CD4-positive, alpha-beta T cell treated with Interleukin-1 beta for 1 hour (primary cell): ENCODE measurements around the gene MYO1E.
"Not testable (repeated sequence)": the region's sequence is repeated elsewhere in the genome, so short reads cannot be mapped to it uniquely, and the experiment has no call there.

Source experiments
- DNase-seq, 2 donors: peaks; one replicate each; pipeline ENCODE4 v3.0.0-alpha.2; 2020 to 2022

The MYO1E gene

DNA sequence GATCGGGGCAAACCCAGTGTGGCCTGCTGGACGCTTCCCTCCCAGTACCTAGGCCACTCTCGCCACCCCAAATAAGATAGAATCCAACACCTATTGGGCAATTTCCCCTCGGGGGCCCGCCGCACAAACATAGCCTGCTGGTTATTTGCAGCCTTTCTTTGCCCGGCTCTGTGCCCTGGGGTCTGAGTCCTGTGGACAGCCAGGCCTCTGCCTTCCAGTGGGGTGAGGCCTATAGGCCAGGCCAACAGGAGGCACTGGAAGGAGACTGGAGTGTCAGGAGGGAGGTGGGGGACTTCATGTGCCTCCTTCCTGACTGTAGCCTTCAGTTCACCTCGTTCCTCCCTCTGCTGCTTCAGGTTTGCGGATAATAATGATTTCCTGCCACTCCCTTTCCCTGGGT, 213.5 kb downstream of the MYO1E start:
- no peak for DNase-seq

DNA sequence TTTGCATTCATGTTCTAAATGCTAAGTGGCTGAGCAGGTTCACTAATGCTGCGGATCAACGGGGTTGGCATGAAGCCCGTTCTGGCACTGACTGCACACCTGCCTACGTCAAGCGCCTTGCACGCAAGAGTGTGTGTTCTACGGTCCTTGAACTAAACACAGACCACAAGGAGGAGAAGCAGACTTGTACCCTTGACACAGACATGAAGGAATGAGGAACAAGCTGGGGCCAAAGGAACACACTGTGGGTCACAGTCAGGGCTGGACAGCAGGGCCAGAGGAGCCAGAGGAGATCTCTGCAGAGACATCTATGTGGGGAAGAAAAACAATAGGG, 214.0 kb downstream of the MYO1E start:
- no peak for DNase-seq

DNA sequence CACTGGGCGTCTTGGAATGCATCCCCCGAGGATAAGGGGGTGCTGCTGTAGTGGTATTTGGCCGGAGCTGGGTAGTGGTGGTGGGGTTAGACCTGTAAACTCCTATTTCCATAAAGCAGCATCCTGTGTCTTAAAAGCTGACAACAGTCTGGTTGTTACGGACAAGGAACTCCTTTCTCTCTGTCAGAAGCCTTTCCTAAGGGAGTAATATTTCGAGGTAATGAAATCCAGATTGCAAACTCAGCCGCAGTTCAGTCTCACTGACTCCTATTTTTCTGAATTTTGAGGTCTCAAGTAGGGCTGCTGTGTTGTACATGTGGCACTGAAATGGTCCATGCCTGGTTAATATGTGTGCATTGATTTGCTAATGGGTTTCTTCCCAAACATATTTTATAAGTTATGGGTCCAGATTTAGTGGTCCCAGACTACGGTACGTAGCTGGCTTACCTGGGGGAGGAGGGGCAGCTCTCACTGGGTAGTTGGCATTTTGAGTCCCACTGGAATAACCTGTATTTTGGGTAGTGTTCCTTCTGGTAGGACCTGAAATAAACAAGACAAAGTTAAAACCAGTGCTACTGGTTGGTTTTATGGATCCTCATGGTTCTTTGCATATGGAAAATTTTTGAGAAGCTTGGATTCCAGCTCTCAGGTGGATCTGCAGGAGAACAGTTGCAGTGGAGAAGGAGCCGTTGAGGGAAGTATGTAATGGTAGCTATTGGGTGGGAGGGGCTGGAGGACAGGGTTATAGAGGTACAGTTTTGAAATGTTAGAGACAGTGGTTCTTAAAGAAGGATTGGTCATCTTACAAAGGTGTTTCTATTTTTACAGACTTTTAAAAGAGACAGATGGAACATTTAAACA, 214.6 kb downstream of the MYO1E start:
- DNase-seq, result no peak

DNA sequence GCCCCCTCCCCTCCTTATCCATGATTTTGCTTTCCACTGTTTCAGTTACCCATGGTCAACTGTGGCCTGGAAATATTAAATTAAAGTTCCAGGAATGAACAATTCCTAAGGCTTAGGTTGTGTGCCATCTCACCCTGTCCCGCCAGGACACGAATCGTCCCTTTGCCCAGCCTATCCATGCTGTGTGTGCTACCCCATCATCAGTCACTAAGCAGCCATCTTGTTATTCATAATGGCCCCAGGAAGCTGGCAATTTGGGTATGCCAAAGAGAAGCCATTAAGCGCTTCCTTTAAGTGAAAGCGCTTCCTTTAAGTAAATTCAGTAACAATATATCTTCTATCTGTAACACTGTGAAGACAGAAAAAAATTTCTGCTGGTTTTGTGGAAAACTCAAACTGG, 215.3 kb downstream of the MYO1E start:
- DNase-seq, result no peak

DNA sequence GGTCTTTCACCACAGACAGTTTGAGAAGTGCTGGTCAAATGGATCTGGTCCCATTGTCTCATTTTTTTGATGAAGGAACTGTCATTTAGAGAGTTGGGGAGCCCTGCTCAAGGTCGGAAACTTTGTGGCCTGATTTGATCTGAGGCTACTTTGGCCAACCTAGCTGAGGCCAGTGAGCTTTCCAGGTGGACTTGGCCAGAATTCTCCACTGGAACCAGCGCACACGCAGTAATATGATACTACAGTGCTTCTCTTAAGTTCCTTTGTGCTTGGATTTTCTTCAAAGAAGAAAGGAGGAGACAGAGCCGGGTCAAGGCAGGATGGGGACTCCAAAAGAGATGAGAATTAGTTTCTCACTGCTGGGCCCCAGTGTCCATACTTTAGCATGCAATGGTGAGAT, 217.2 kb downstream of the MYO1E start:
- DNase-seq, result no peak

DNA sequence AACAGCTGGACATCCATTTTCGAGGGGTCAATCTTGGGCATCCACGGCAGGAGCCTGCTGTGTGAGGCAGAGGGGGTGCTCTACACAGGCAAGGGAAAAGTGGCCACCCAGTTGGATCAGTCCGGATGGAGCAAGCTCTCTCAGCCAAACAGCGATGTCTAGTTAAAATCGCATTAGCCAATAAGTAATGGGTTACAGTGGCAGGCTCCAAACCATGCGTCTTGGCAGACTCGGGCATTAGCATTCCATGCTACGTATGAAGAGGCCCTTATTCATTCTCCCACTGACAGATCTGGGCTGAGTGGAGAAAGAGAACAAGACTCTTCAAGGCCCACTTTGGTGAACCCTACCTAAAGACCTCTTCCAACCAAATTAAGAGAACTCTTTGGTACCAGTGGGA, 218.4 kb downstream of the MYO1E start:
- DNase-seq, result no peak

DNA sequence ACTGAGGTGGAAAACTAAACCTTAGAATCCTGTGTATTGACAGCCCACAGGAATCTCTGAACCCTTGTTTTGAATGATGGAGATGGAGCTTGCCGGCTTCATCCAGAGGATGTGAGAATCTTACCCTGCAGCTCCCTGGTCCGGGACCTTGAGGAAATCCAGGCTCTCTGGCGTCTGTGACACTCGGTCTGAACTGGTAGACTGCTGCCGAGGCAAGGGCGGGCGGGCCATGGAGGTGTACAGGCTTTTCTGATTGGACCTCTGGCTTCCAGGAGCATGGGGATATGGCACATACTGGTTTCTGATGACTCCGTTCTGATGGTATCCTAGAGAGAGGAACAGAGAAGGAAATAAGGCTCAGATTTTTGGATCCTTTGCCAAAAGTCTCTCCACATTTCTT, 219.2 kb downstream of the MYO1E start:
- no peak for DNase-seq

DNA sequence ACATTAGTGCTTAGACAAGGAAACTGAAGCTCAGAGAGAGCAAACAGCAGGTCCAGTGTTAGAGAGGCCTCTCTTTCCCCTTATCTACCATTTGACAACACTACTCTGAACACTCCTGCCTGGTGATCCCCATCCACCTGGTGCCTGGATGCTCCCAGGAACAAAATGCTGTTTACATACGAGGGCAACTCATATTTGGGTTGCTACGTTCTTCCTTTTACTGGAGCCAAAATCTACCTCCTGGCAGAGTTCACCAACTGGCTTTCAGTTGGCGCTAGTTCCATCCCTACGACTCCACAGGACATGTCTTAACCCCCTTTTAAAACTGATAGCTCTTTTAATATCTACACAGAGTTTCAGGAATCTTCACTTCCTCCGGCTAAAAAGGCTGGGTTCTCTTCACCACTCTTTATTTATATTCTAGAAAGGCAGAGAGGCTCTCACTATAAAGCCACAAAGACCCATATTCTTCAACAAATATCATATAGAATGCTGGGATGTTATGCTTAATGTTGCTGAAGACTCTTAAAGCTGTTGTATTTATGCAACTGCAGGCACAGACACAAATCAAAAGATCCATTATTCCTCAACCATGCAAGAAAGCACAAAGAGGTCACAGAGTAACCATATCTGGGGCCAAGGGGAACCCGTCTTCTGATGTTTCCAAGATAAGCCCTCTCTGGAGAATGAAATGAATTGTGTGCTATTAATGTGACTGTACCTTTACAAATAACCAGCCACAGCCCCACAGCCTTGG, 219.8 kb downstream of the MYO1E start:
- DNase-seq, result no peak

DNA sequence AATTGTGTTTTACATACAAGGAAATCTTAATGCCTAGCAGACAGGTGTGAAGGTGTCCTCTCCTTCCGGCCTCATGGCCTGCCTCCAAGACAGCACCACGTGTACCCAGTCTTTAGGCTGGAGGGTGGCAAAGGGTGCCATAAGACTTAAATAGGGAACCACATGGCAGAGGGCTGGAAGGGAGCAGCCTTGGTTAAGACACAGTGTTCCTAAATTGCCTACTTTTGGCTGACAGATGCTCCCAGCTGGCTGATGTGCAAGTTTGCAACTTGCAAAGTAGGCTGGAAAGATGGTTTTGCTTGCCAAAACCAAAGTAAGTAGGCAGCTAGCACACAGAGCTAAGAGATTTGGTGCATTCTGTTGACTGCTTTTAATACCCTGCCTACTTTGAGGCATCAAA, 222.5 kb downstream of the MYO1E start:
- no peak for DNase-seq

DNA sequence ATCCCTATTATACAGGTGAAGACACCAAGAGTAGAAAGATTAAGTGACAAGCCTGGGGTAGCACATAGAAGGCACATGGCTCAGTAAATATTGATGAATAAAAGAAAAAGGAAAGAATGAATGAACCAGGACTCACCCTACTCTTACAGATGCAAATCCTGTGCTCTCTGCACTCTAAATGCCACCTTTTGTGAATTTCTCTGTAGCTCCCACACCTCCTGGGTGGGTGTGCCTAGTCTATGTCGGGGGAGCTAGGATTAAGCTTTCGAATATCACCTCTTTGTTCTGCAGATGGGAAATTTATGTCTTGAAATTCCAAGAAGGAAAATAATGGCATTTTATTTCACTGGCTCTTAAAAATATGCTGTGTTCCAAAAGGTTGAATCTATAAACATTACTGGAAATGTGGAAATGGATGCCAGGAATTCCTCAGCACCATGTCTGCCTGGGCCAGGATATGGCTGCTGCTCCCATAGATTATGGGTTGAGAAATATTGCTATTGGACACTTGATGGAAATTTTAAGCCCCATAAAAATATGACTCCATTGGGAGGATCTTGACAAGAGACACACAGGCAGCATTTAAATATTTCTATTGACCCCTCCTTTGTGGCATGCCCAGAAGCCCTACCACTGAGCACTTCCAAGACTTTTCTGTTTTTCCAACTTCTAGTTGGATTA, 224.4 kb downstream of the MYO1E start:
- DNase-seq, result no peak

DNA sequence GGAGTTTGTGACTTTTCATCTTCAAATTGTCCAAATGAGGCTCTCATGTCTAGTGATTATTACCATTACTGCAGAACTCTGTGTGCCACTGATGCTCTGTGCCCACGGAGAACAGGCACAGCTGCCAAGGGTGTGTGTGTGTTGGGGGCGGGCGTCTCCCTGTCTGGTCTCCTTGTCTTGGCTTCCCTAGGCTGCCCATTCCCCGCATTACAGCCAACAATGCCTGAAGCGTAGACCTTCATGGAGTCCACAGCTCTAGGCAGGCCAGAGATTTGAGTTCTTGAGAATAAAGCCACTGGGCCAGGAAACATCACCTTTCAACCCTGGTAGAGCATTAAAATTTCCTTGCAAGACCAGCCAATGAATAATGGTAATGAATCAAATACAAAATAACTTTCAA, 225.0 kb downstream of the MYO1E start:
- no peak for DNase-seq

DNA sequence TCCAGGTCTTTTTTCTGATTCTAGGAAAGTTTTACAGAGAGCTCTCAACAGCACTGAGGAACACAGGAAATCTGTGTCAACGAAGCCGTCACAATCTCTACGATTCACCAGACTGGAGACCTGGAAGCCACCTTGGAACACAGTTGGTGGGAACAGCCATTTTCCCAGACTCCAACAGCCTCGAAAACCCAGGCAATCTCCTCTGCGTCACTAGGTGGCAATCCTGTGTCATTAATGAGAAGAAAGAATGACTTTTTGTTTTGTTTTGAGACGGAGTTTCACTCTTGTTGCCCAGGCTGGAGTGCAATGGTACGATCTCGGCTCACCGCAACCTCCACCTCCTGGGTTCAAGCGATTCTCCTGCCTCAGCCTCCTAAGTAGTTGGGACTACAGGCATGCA, 228.1 kb downstream of the MYO1E start:
- not testable (repeated sequence) for DNase-seq

DNA sequence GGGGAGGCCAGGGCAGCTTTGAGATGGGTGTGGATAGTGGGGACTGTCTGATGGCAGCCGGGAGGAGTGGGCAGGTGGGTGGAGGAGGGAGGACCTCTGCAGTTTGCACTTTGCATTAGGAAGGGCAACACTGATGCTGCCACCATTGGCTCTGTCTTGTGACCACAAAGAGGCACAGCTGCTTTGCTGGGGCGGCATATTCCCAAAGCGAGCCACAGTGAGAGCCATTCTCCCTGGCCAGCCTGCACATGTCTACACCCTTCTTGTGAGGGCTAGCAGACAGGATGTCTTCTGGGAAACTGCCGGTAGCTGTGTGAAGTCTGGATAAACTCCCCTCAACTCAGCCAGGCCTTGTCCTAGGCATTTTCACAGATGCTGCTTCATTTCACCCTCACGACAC, 229.4 kb downstream of the MYO1E start:
- no peak for DNase-seq

DNA sequence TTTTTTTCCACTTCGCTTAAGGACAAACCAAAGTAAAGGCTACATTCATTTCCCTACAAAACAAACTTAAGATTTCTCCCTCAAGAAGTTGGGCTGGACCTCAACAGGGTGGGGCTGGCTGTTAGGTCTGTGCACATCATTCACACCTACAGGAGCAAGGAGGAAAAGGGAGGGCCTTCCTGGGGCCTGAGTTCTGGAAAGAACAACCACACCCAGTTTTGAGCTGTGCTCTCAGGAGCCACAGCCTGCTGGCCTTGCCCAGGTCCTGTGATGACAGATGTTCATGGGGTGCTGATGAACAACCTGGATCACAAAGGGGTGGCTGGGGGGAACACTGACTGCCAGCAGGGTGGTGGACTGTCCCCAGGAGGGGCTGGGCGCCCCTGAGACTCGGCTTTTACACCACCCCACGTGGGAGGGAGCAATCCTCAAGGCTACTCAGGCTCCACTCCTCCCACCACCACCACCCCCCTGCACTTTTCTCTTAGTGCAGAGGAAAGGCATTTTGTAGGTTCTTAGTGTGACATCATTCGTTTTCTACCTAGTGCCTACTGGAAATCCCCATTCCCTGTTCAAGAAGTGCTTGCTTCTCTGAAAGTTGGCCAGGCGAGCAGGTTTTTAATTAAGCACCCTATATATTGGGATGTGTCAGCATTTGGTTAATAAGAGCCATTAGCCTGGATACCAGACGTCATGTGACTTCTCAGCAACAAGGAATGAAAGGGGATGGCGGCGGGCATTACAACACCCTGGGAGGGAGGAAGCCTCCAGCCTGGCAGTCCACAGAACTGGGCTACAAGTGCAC, 232.0 kb downstream of the MYO1E start:
- DNase-seq, result no peak

DNA sequence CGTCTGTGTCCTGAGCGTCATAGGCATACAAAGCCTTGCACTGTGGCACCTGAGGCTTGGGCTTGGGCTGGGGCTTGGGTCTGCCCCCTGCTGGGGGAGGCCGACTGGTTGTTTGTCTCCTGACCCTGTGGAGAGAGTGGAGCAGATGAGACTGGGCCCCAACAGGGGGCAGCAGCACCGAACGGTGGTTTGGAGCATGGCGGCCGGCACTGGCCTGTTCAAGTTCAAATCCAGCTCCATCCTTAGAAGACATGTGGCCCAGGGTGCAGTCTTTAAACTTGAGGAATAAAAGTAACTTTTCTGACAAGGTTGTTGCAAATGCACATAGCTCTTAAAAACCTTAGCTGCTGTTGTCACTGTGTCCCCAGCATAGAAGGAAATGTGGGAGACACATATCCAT, 234.4 kb downstream of the MYO1E start:
- DNase-seq, result peak; percentile 66 to 68

DNA sequence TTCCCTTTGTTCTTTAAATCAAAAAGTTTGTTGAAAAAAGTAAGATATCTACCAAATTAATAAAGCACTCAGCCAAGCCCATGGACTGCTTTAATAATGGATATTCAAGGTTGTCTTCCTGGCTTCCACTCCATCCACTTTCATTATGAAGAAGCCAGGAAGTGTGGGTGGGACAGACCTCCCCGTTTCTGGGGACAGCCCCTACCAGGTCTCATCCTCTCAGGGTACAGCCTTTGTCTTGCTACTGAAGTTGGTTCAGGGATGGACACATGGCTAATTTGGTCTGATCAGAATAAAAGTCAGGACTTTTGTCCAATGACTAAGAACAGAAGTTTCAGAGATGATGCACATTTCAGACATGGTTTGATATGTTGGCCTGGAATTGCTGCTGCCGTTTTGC, 235.1 kb downstream of the MYO1E start:
- DNase-seq, result no peak

DNA sequence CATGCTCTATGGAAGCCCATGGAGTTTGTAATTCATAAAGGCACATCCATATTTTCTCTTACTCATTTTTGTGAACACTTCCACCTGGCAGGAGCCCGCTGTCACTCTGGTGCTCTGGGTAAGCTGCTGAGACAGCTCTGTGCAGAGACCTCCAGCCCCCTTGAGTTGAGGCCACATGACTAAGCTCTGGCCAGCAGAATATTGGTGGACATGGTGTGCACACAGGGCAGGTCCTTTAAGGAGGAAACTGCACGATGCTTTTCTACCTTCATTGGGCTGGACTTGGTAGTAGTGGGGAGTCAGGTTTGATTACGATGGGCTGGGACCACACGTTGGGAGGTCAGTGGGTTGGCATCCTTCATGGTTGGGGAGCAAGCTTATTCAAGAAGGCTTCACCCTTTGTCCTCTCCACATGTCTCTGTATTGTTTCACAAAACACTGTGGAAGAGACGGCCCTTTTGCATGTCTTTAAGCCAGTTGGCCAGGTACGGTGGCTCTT, 238.7 kb downstream of the MYO1E start:
- DNase-seq, result no peak

DNA sequence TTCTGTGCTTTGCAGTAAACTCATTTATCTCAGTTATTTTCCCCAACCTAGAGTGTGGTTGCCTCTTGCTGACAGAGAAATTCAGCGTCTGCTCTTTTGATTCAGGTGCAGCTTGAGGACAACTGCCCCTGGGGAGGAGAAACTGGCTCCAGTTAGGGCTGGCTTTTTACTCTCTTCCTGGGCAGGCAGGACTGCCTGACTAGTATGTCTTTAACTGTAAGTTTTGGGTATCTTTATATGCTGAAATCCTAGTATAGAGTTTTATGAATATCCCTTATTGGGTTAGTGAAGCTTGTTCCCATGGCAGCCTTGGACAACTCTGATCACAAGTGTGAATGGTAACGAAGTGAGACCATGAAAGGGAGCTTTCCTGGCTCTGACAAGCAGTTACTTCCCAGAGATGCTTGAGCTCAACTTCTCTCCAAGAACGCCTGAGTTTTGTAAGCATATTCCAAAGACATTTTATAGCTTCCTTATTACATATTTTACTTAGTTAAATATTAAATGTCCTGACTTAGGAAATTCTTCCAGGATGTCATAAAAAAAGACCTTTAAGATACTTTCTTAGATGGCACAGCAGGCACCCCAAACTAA, 240.6 kb downstream of the MYO1E start:
- no peak for DNase-seq

DNA sequence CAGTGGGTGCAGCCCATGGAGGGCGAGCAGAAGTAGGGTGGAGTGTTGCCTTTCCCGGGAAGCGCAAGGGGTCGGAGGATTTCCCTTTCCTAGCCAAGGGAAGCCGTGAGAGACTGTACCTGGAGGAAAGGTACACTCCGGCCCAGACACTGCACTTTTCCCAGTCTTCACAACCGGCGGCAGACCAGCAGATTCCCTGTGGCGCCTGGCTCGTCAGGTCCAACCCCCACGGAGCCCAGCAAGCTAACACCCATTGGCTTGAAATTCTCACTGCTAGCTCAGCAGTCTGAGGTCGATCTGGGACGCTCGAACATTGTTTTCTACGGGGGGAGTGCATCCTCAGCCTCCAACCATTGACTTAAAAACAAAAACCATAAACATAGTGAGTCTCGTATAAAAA, 241.2 kb downstream of the MYO1E start:
- DNase-seq, result no peak

DNA sequence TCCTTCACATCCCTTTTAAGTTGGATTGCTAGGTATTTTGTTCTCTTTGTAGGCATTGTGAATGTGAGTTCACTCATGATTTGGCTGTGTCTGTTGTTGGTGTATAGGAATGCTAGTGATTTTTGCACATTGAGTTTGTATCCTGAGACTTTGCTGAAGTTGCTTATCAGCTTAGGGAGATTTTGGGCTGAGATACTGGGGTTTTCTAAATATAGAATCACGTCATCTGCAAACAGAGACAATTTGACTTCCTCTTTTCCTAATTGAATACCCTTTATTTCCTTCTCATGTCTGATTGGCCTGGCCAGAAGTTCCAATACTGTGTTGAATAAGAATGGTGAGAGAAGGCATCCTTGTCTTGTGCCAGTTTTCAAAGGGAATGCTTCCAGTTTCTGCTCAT, 245.4 kb downstream of the MYO1E start:
- not testable (repeated sequence) for DNase-seq

DNA sequence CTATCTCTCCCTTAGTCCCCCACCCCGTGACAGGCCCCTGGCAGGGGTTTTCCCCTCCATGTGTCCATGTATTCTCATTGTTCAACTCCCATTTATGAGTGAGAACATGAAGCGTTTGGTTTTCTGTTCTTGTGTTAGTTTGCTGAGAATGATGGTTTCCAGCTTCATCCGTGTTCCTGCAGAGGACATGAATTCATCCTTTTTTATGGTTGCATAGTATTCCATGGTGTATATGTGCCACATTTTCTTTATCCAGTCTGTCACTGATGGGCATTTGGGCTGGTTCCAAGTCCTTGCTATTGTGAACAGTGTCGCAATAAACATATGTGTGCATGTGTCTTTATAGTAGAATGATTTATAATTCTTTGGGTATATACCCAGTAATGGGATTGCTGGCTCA, 247.0 kb downstream of the MYO1E start:
- not testable (repeated sequence) for DNase-seq

DNA sequence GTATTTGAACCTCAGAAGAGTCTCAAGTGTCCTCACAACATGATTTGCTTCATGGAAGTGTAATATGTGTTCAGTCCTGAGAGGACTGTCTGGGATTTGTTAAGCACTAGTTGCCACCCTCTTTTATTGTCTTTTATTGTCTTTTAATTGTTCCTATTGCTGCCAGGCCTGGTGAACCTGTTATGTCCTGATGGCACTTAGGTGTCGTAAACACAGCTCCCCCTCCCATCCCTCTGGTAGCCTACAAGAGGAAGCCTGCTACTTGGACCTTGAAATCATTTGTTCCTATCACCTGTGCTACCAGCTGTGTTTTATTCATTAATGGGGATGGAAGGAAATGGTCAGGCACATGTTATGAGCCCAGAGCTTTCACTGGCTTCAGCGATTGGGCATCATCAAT, 248.4 kb downstream of the MYO1E start:
- DNase-seq, result no peak

DNA sequence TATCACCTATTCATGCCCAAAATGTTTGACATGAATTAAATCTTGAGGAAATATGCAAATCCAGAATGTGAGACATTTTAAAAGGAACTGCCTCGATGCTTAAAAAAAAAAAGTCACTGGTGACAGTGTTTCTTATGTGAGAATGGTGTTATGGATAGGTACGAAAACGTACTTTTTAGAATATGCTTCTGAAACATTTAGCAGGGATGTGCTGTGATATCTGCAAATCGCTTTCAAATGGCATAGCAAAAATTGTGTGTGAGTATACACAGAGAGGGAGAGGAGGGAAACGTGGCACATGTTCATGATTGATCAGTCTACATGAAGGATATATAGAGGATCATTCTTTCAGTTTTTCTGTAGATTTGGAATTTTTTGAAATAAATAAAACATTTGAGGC, 251.7 kb downstream of the MYO1E start:
- DNase-seq, result no peak
